ENCODE measurements around the gene NLRC5. TPM values are rescaled to one million over a fixed set of nuclear protein-coding genes. Genes with fewer than 3 reads are reported as not detected.

Gene NLRC5
- total and polyA plus RNA-seq, 2 donors (not counting 3 experiments of a cell fraction or from before 2014, with no cell fraction given): 7.4 to 26.3 TPM

DNA sequence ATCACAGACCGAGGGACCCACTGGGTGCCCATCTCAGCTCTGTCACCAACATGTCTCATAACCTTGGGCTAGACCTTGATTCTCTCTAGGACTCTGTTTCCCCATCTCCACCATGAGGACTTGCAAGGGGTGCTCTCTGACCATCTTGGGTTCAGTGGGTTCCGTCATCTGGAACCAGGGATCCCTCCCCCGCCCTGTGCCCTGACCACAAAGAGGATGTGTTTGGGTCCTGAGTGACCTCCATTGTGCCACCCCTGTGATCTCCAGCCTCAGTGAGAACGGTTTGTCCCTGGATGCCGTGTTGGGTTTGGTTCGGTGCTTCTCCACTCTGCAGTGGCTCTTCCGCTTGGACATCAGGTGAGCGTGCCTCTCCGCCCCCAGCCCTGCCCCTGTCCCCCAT lies 53.9 kb downstream of the NLRC5 start:
- Histone ChIP-seq H3K27ac (ENCODE audit: insufficient read depth, low read depth, low read length) (no peak overlapping the region), H3K4me3 (replicated peaks in 1 of 3; ENCODE audit: insufficient read depth in 1 of 3, low read depth in 1 of 3, low read length in 3 of 3) (no peak overlapping the region), H3K27me3 (ENCODE audit: control insufficient read depth in 2 of 2, insufficient read depth in 2 of 2, low read length in 2 of 2) (no peaks in the 10 kb centered on the region), H3K79me2 (ENCODE audit: control insufficient read depth, insufficient read depth, low read length) (no peaks in the 10 kb centered on the region), H4K20me1 (replicated peaks; ENCODE audit: control insufficient read depth, extremely low read depth, insufficient read depth, low read length) (no peaks in the 10 kb centered on the region), H2AFZ (ENCODE audit: low read depth, low read length) (no peak overlapping the region), H3K9ac (replicated peaks; ENCODE audit: extremely low read depth, insufficient read depth, low read length) (no peak overlapping the region), H3K4me1 (ENCODE audit: control insufficient read depth, extremely low read depth, insufficient read depth, low read length) (peaks cover 5% of the 10 kb centered on the region), H3K9me1 (replicated peaks; ENCODE audit: control insufficient read depth, extremely low read depth, insufficient read depth, low read length) (no peaks in the 10 kb centered on the region), H3K9me3 (replicated peaks; ENCODE audit: control insufficient read depth, insufficient read depth, low read length) (no peaks in the 10 kb centered on the region), H3K36me3 (ENCODE audit: control insufficient read depth in 2 of 2, extremely low read depth in 1 of 2, insufficient read depth in 2 of 2, low read length in 2 of 2) (no peaks in the 10 kb centered on the region), H3K4me2 (ENCODE audit: insufficient read depth, low read length) (no peak overlapping the region)
- dilution Hi-C loops (cut with MboI; ENCODE audit: extremely low pct_ligation_motif_present, low sequenced_read_pairs) (no loop called here), intact Hi-C loops (cut with micrococcal nuclease) (no loop called here)
- CTCF ChIA-PET: no interaction called here
- no peak for FAIRE-seq
- POLR2A ChIA-PET: no interaction called here
- TF ChIP-seq EZH2 (IDR thresholded peaks at IDR 0.05; ENCODE audit: borderline replicate concordance, low read depth, low read length, severe bottlenecking): no peak
- TF ChIP-seq, protein P1, sequence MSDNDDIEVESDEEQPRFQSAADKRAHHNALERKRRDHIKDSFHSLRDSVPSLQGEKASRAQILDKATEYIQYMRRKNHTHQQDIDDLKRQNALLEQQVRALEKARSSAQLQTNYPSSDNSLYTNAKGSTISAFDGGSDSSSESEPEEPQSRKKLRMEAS (IDR thresholded peaks at IDR 0.05; ENCODE audit: insufficient read depth, insufficient read length): no peak
- no peak for TF ChIP-seq POLR2AphosphoS5 (IDR thresholded peaks at IDR 0.05; ENCODE audit: insufficient read depth, low read depth, low read length)
- TF ChIP-seq GATA2 (IDR thresholded peaks at IDR 0.05; ENCODE audit: insufficient read depth, insufficient read length, low read depth, low read length): no peak
- no peak for TF ChIP-seq MYC (IDR thresholded peaks at IDR 0.05; ENCODE audit: low read depth, low read length)
- no peak for TF ChIP-seq FOS (IDR thresholded peaks at IDR 0.05; ENCODE audit: borderline replicate concordance, insufficient read depth, low read length)
- TF ChIP-seq JUN (IDR thresholded peaks at IDR 0.05; ENCODE audit: borderline replicate concordance, insufficient read depth, insufficient read length, low read depth): no peak
- no TSS peak for BruUV-seq (replicated peaks)
- DNase-seq (ENCODE audit: low read depth, low spot score): no peak

Measured in endothelial cell of umbilical vein (primary cell).